Activated naive CD8-positive, alpha-beta T cell treated with anti-CD3 and anti-CD28 coated beads, Interleukin-2, amount 10 ng/mL, durations not matched to agents 7 days and 5 days (primary cell): Measurements from ENCODE around the gene THYN1. TPM values are rescaled to one million over a fixed set of nuclear protein-coding genes. Genes with fewer than 3 reads are reported as not detected.
"Not testable (repeated sequence)": the region's sequence is repeated elsewhere in the genome, so short reads cannot be mapped to it uniquely, and the experiment has no call there.

Experiments used
- ATAC-seq: fragments of 150-1000 bp; cut with Tn5 transposase; one replicate; pipeline ENCODE4 v1.10.0; 2021; ENCODE audit warnings: low read depth, moderate library complexity
- POLR2A ChIA-PET: fragments of 350-600 bp; sonication (Branson Sonifier 250); formaldehyde crosslinking; loops from one replicate; lab custom pipeline; 2021; ENCODE audit warnings: antibody characterized with exemption; lab: Charles Lee
- DNase-seq: peaks from one replicate; pipeline ENCODE4 v3.0.0; 2021
- H3K27ac Mint-ChIP-seq: one replicate; pipeline ENCODE4 v1.8.0; 2022; ENCODE audit warnings: mild to moderate bottlenecking, mixed read lengths
- H3K27me3 Mint-ChIP-seq: one replicate; pipeline ENCODE4 v1.8.0; 2022; ENCODE audit warnings: mild to moderate bottlenecking, moderate library complexity, mixed read lengths
- H3K36me3 Mint-ChIP-seq: one replicate; pipeline ENCODE4 v1.8.0; 2021; ENCODE audit warnings: mild to moderate bottlenecking, mixed read lengths
- H3K4me1 Mint-ChIP-seq: one replicate; pipeline ENCODE4 v1.8.0; 2021; ENCODE audit warnings: mixed read lengths
- H3K4me3 Mint-ChIP-seq: one replicate; pipeline ENCODE4 v1.8.0; 2022; ENCODE audit warnings: mild to moderate bottlenecking, moderate library complexity, mixed read lengths
- H3K9me3 Mint-ChIP-seq: one replicate; pipeline ENCODE4 v1.8.0; 2021; ENCODE audit warnings: mixed read lengths
- total RNA-seq, 2 experiments: library from RNA; stranded (reverse); gene quantifications; one replicate each; pipeline ENCODE4 v1.2.3, GENCODE V29; 2021

The THYN1 gene
- total RNA-seq, 2 experiments from 2014 or later, result 65.8 to 66.8 TPM

GRCh38 chr11:134282121-134283045 is 29.2 kb upstream of the THYN1 start:
- H3K4me1 Mint-ChIP-seq, result peaks cover 11% of the 10 kb centered on the region
- H3K9me3 Mint-ChIP-seq, result peaks cover 2% of the 10 kb centered on the region
- peaks cover 7% of the 10 kb centered on the region for H3K36me3 Mint-ChIP-seq
- POLR2A ChIA-PET, result no interaction called here
- no peak for DNase-seq
- H3K4me3 Mint-ChIP-seq, result no peak overlapping the region
- H3K27ac Mint-ChIP-seq, result no peak overlapping the region
- ATAC-seq, result no peak
- H3K27me3 Mint-ChIP-seq, result peaks cover 2% of the 10 kb centered on the region

GRCh38 chr11:134281635-134282034 is 28.5 kb upstream of the THYN1 start:
- H3K27ac Mint-ChIP-seq, ATAC-seq, H3K4me3 Mint-ChIP-seq, H3K27me3 Mint-ChIP-seq, POLR2A ChIA-PET, DNase-seq, H3K9me3 Mint-ChIP-seq, H3K36me3 Mint-ChIP-seq: not testable (repeated sequence)
- H3K4me1 Mint-ChIP-seq, result peaks cover 14% of the 10 kb centered on the region

- POLR2A ChIA-PET, result no interaction called here
- H3K27ac Mint-ChIP-seq, result no peak overlapping the region
- no peak overlapping the region for H3K4me3 Mint-ChIP-seq
- DNase-seq (no peak), ATAC-seq (no peak)
- peaks cover 26% of the 10 kb centered on the region for H3K4me1 Mint-ChIP-seq
- H3K27me3 Mint-ChIP-seq, result peaks cover 5% of the 10 kb centered on the region
- H3K9me3 Mint-ChIP-seq, result peaks cover 2% of the 10 kb centered on the region
- peaks cover 9% of the 10 kb centered on the region for H3K36me3 Mint-ChIP-seq
These were observed 25.2 kb upstream of the THYN1 start for GRCh38 chr11:134278356-134278755.

- POLR2A ChIA-PET, result interaction anchor here (1.1 to 4.7 kb wide), 3 partner anchors 53 to 214 kb away, joined by 3 to 44 read pairs (median 5); partner anchors contain the start of genes NCAPD3 and VPS26B
- Mint-ChIP-seq H3K4me1 (peaks cover 30% of the 10 kb centered on the region), H3K36me3 (peaks cover 9% of the 10 kb centered on the region), H3K9me3 (peaks cover 2% of the 10 kb centered on the region), H3K27ac (peak overlapping the region; percentile 58), H3K4me3 (peak overlapping the region; percentile 87), H3K27me3 (peaks cover 5% of the 10 kb centered on the region)
- no peak for DNase-seq
- no peak for ATAC-seq
These were observed 24.2 kb upstream of the THYN1 start for GRCh38 chr11:134277183-134278001.

- H3K36me3 Mint-ChIP-seq, result peaks cover 9% of the 10 kb centered on the region
- peak overlapping the region; percentile 90 for H3K27ac Mint-ChIP-seq
- POLR2A ChIA-PET, result interaction anchor here (0.9 to 4.7 kb wide), 10 partner anchors 12 to 348 kb away, joined by 3 to 44 read pairs (median 4); partner anchors contain the start of genes ACAD8, NCAPD3, THYN1 and VPS26B
- peak overlapping the region; percentile 87 for H3K4me3 Mint-ChIP-seq
- H3K4me1 Mint-ChIP-seq, result peaks cover 32% of the 10 kb centered on the region
- peaks cover 5% of the 10 kb centered on the region for H3K27me3 Mint-ChIP-seq
- H3K9me3 Mint-ChIP-seq, result peaks cover 2% of the 10 kb centered on the region
- no peak for DNase-seq
- peak; percentile 38 for ATAC-seq
These were observed 23.4 kb upstream of the THYN1 start for GRCh38 chr11:134276396-134277182.

- ATAC-seq (peak; percentile 90), DNase-seq (peak; percentile 84)
- H3K4me3 Mint-ChIP-seq, result peak within 1 kb of the TSS; percentile 87
- H3K9me3 Mint-ChIP-seq, result peaks cover 2% of the 10 kb centered on the region
- H3K4me1 Mint-ChIP-seq, result peaks cover 36% of the 10 kb centered on the region
- peaks cover 9% of the 10 kb centered on the region for H3K36me3 Mint-ChIP-seq
- peak within 1 kb of the TSS; percentile 90 for H3K27ac Mint-ChIP-seq
- peaks cover 5% of the 10 kb centered on the region for H3K27me3 Mint-ChIP-seq
- POLR2A ChIA-PET, result interaction anchor here (0.6 to 4.7 kb wide), 10 partner anchors 12 to 347 kb away, joined by 3 to 44 read pairs (median 4); partner anchors contain the start of genes ACAD8, NCAPD3, THYN1 and VPS26B
These were observed 22.6 kb upstream of the THYN1 start, which contains the start of gene GLB1L3 for GRCh38 chr11:134275534-134276395. TSS of gene GLB1L3 (plus strand) at chr11:134276379. CDS start at chr11:134276741, 362 bp downstream.

DNA sequence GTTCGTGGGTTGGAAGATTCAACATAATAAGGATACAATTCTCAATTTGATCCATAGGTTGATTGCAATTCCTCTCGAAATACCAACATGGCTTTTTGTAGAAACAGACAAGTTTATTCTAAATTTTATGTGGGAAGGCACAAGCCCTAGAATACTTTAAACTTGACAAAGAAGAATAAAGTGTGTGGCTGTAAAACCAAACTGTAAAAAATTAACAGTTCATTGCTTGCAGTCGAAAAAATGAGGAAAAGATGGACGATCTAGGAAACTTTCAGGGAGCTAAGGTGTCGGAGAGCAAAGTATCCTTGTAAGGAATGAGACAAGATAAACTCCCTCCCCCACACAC is 22.0 kb upstream of the THYN1 start:
- peaks cover 9% of the 10 kb centered on the region for H3K36me3 Mint-ChIP-seq
- H3K27me3 Mint-ChIP-seq, result peaks cover 5% of the 10 kb centered on the region
- peak overlapping the region; percentile 90 for H3K27ac Mint-ChIP-seq
- POLR2A ChIA-PET, result interaction anchor here (1.6 to 4.7 kb wide), 3 partner anchors 14 to 51 kb away, joined by 9 to 44 read pairs (median 15); partner anchors contain the start of genes ACAD8, NCAPD3, THYN1 and VPS26B
- H3K4me1 Mint-ChIP-seq, result peaks cover 43% of the 10 kb centered on the region
- DNase-seq (no peak), ATAC-seq (no peak)
- H3K9me3 Mint-ChIP-seq, result peaks cover 2% of the 10 kb centered on the region
- peak overlapping the region; percentile 87 for H3K4me3 Mint-ChIP-seq

DNA sequence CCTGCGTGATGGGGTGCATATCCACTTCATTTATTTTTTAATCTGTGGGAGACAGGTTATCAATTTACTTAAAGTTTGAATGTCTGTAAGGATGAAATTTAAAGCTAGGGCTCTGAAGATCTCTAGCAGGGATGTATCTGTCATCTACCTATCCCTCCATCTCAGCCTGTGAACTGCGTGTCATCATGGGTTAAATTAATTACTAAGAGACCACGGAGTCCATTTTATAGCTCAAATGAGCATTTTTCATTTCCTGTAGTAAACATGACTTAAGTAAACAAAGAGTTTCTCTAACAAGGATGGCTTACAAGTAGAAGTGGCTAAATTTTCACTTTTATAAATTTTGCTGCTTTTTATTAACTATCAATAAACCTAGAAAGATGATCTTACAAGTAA is 20.2 kb upstream of the THYN1 start:
- Mint-ChIP-seq H3K27me3 (peaks cover 5% of the 10 kb centered on the region), H3K27ac (no peak overlapping the region), H3K36me3 (peaks cover 3% of the 10 kb centered on the region), H3K4me1 (peaks cover 35% of the 10 kb centered on the region), H3K4me3 (no peak overlapping the region), H3K9me3 (no peaks in the 10 kb centered on the region)
- DNase-seq, result no peak
- POLR2A ChIA-PET, result interaction anchor here (0.7 to 4.7 kb wide), 3 partner anchors 11 to 49 kb away, joined by 4 to 44 read pairs (median 7); partner anchors contain the start of genes NCAPD3 and VPS26B
- ATAC-seq, result no peak

- POLR2A ChIA-PET, result interaction anchor here (4.7 kb wide), 1 partner anchor 48 kb away, joined by 44 read pairs; the partner anchor contains the start of genes NCAPD3 and VPS26B
- H3K4me3 Mint-ChIP-seq, result no peak overlapping the region
- ATAC-seq (no peak), DNase-seq (no peak)
- peak overlapping the region; percentile 24 for H3K27ac Mint-ChIP-seq
- H3K4me1 Mint-ChIP-seq, result peaks cover 35% of the 10 kb centered on the region
- H3K36me3 Mint-ChIP-seq, result peaks cover 3% of the 10 kb centered on the region
- peaks cover 5% of the 10 kb centered on the region for H3K27me3 Mint-ChIP-seq
- H3K9me3 Mint-ChIP-seq, result no peaks in the 10 kb centered on the region
These were observed 19.5 kb upstream of the THYN1 start for GRCh38 chr11:134272381-134273316.

DNA sequence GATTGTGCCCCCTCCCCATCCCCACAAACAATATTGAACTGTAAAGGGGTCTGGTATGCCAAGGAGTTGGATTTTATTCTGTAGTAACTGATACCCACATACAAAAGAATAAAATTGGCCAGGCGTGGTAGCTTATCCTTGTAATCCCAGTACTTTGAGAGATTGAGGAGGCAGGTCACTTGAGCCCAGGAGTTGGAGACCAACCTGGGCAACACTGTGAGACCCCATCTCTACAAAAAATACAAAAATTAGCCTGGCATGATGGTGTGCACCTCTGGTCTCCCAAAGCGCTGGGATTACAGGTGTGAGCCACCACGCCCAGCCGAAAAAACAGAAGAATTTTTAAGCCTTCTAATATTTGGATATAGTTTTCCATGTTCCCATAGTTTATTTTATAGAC is 18.8 kb upstream of the THYN1 start:
- H3K36me3 Mint-ChIP-seq, result no peaks in the 10 kb centered on the region
- H3K27ac Mint-ChIP-seq, result no peak overlapping the region
- ATAC-seq (no peak), DNase-seq (no peak)
- peaks cover 32% of the 10 kb centered on the region for H3K4me1 Mint-ChIP-seq
- no peaks in the 10 kb centered on the region for H3K9me3 Mint-ChIP-seq
- H3K27me3 Mint-ChIP-seq, result no peaks in the 10 kb centered on the region
- no peak overlapping the region for H3K4me3 Mint-ChIP-seq
- POLR2A ChIA-PET, result no interaction called here

- no peaks in the 10 kb centered on the region for H3K27me3 Mint-ChIP-seq
- no peaks in the 10 kb centered on the region for H3K36me3 Mint-ChIP-seq
- peak overlapping the region; percentile 82 for H3K27ac Mint-ChIP-seq
- DNase-seq (peak; percentile 49), ATAC-seq (peak; percentile 69)
- H3K4me3 Mint-ChIP-seq, result peak overlapping the region; percentile 71
- POLR2A ChIA-PET, result interaction anchor here (1.0 to 1.4 kb wide), 3 partner anchors 9 to 46 kb away, joined by 3 to 8 read pairs (median 3); partner anchors contain the start of genes NCAPD3 and VPS26B
- H3K9me3 Mint-ChIP-seq, result no peaks in the 10 kb centered on the region
- peaks cover 32% of the 10 kb centered on the region for H3K4me1 Mint-ChIP-seq
These were observed 17.1 kb upstream of the THYN1 start for GRCh38 chr11:134270250-134270714.
